ENCODE data around the gene DNLZ. TPM values are rescaled to one million over a fixed set of nuclear protein-coding genes. Genes with fewer than 3 reads are reported as not detected.

Gene DNLZ
- total and polyA plus RNA-seq, 2 of the 4 experiments (the other 2 are of a cell fraction): 2.0 to 11.4 TPM

DNA sequence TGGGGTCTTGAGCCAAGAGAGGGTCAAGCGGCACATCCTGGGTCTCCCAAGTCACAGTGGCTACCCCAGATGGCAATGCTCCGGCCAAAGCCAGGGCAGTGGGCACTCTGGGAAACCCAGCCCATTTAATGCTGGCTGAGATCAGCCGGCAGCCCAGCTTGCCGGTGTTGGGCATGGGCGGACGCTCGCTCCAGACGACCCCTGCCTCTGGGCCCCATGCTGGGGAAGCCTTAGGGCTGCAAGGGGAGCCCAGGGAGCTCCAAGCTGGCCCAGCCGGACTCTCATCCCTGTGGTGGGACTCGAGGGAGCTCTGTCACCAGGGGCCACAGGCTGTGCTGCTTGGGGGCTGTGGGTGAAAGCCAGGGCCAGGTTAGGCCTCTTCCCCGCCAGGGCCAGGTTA, 15.9 kb upstream of the DNLZ start:
- Histone ChIP-seq H2AFZ (replicated peaks; ENCODE audit: low read length, poor library complexity) (no peak overlapping the region), H2BK15ac (ENCODE audit: low read depth, low read length) (no peak overlapping the region), H3K23ac (ENCODE audit: low read depth, low read length) (no peak overlapping the region), H3K9me1 (ENCODE audit: insufficient read depth, low read length) (no peaks in the 10 kb centered on the region), H4K5ac (ENCODE audit: low read depth, low read length) (no peak overlapping the region), H3K4ac (ENCODE audit: low read depth, low read length) (no peak overlapping the region), H2AK9ac (replicated peaks; ENCODE audit: low read depth, low read length, poor library complexity) (no peak overlapping the region), H3K18ac (ENCODE audit: low read depth, low read length) (no peak overlapping the region), H2AK5ac (ENCODE audit: low read depth, low read length) (no peak overlapping the region), H3K4me2 (ENCODE audit: low read depth, low read length) (no peak overlapping the region), H4K20me1 (ENCODE audit: insufficient read depth, low read length) (no peaks in the 10 kb centered on the region), H3K79me1 (ENCODE audit: low read depth in 1 of 2, low read length in 2 of 2) (no peaks in the 10 kb centered on the region), H3K56ac (ENCODE audit: extremely low read depth, insufficient read depth, low read length) (no peak overlapping the region), H2BK20ac (ENCODE audit: low read depth, low read length) (no peak overlapping the region), H3K4me3 (ENCODE audit: insufficient read depth, low read depth, low read length) (no peak overlapping the region), H3K36me3 (ENCODE audit: control insufficient read depth, insufficient read depth, low read length) (peaks cover 49% of the 10 kb centered on the region), H3K27ac (ENCODE audit: insufficient read depth, low read length) (no peak overlapping the region), H3K27me3 (ENCODE audit: control insufficient read depth, insufficient read depth, low read length) (no peaks in the 10 kb centered on the region), H2BK120ac (ENCODE audit: low read depth, low read length) (no peak overlapping the region), H4K8ac (ENCODE audit: low read depth in 2 of 2, low read length in 2 of 2) (no peak overlapping the region), H3K14ac (replicated peaks; ENCODE audit: low read depth, low read length) (no peak overlapping the region), H3K4me1 (ENCODE audit: control insufficient read depth, insufficient read depth, low read length) (no peaks in the 10 kb centered on the region), H2BK5ac (ENCODE audit: low read depth, low read length, poor library complexity, severe bottlenecking) (no peak overlapping the region), H3K9me3 (ENCODE audit: control insufficient read depth, insufficient read depth, low read length) (no peaks in the 10 kb centered on the region), H4K91ac (ENCODE audit: insufficient read depth, low read depth, low read length) (no peak overlapping the region), H3K9ac (ENCODE audit: low read depth, low read length) (no peak overlapping the region)
- ATAC-seq (ENCODE audit: low read depth) (no peak), DNase-seq (no peak)
- dilution Hi-C loops (cut with HindIII; ENCODE audit: low sequenced_read_pairs, unreplicated experiment): no loop called here
- intact Hi-C loops (cut with micrococcal nuclease): no loop called here
- TF ChIP-seq RFX5 (IDR thresholded peaks at IDR 0.05; ENCODE audit: low read depth, low read length): no peak
- no peak for TF ChIP-seq RCOR1 (IDR thresholded peaks at IDR 0.05; ENCODE audit: insufficient replicate concordance, low read length)
- TF ChIP-seq SMC3 (IDR thresholded peaks at IDR 0.05; ENCODE audit: low read depth, low read length): no peak
- no peak for TF ChIP-seq NFE2L2 (IDR thresholded peaks at IDR 0.05; ENCODE audit: low read depth, low read length)
- no peak for TF ChIP-seq FOS (IDR thresholded peaks at IDR 0.05; ENCODE audit: low read depth, low read length)
- TF ChIP-seq, protein P1, sequence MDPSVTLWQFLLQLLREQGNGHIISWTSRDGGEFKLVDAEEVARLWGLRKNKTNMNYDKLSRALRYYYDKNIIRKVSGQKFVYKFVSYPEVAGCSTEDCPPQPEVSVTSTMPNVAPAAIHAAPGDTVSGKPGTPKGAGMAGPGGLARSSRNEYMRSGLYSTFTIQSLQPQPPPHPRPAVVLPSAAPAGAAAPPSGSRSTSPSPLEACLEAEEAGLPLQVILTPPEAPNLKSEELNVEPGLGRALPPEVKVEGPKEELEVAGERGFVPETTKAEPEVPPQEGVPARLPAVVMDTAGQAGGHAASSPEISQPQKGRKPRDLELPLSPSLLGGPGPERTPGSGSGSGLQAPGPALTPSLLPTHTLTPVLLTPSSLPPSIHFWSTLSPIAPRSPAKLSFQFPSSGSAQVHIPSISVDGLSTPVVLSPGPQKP (IDR thresholded peaks at IDR 0.05; ENCODE audit: borderline replicate concordance, low read depth, low read length): no peak
- no peak for TF ChIP-seq BHLHE40 (IDR thresholded peaks at IDR 0.05; ENCODE audit: low read depth, low read length)
- no peak for TF ChIP-seq CEBPB (IDR thresholded peaks at IDR 0.05; ENCODE audit: low read depth, low read length)
- TF ChIP-seq, protein P2, sequence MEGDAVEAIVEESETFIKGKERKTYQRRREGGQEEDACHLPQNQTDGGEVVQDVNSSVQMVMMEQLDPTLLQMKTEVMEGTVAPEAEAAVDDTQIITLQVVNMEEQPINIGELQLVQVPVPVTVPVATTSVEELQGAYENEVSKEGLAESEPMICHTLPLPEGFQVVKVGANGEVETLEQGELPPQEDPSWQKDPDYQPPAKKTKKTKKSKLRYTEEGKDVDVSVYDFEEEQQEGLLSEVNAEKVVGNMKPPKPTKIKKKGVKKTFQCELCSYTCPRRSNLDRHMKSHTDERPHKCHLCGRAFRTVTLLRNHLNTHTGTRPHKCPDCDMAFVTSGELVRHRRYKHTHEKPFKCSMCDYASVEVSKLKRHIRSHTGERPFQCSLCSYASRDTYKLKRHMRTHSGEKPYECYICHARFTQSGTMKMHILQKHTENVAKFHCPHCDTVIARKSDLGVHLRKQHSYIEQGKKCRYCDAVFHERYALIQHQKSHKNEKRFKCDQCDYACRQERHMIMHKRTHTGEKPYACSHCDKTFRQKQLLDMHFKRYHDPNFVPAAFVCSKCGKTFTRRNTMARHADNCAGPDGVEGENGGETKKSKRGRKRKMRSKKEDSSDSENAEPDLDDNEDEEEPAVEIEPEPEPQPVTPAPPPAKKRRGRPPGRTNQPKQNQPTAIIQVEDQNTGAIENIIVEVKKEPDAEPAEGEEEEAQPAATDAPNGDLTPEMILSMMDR (conservative IDR thresholded peaks at IDR 0.05; ENCODE audit: low read depth, low read length): no peak
- no peak for TF ChIP-seq POLR2A (IDR thresholded peaks at IDR 0.05; ENCODE audit: low read depth, low read length)
- no peak for TF ChIP-seq MAZ (IDR thresholded peaks at IDR 0.05; ENCODE audit: borderline replicate concordance, low read depth, low read length)
- POLR2A ChIA-PET (ENCODE audit: unreplicated experiment): interaction anchor here (0.5 kb wide), 1 partner anchor 17 kb away, joined by 3 read pairs; no protein-coding TSS in a partner anchor
- BruUV-seq (replicated peaks): no TSS peak
- in situ Hi-C loops (cut with MboI; ENCODE audit: low sequenced_read_pairs): no loop called here
- CTCF ChIA-PET: no interaction called here
- 94% methylated on average over 3 of the region's 11 CpGs; no CpG with 5 or more reads in 1 of the 2 experiments for WGBS, 2 experiments (ENCODE audit: extremely low coverage in 2 of 2, insufficient read length in 1 of 2)
